ENCODE data around the gene INHBB.

Gene INHBB

DNA sequence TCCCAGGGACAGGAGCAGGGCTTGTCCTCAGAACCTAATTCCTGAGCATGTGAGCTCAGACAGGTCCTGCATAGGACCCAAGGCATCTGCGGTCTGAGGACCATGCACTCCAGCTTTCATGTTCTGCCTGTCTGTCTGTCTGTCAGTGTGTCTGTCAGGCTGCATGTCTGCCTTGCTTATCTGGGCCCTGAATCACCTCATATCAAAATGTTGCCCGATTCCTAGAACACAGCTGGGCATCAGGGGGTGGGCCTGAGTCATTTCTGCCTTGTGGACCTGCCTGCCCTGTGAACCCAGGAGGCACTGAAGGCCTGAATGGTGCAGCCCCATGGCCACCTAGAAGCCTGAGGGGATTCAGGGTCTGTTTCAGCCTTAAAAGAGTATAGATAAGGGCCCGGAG is 22.1 kb downstream of the INHBB start:
- no peak overlapping the region for H3K4me3 ChIP-seq (ENCODE audit: control insufficient read depth, low read depth, low read length)
- no peak for DNase-seq (ENCODE audit: low read depth)
- no peak for TF ChIP-seq CTCF (IDR thresholded peaks at IDR 0.05; ENCODE audit: control insufficient read depth, insufficient read depth, low read depth, low read length, missing control alignments)

DNA sequence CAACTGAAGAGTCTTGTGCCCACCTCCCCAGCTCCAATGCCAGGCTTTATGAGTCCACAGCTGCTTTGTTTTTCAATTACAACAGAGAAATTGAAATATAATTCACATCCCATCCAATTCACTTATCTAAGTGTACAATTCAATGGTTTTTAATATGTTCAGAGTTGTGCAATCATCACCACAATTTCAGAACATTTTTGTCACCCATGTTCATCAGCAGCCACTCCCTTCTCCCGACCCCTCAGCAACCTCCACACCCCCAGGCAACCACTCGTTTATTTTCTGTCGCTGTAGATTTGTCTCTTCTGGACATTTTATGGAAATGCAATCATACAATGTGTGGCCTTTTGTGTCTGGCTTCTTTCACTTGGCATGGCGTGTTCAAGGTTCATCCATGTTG is 23.3 kb downstream of the INHBB start:
- no peak for DNase-seq (ENCODE audit: low read depth)
- no peak overlapping the region for H3K4me3 ChIP-seq (ENCODE audit: control insufficient read depth, low read depth, low read length)
- no peak for TF ChIP-seq CTCF (IDR thresholded peaks at IDR 0.05; ENCODE audit: control insufficient read depth, insufficient read depth, low read depth, low read length, missing control alignments)

DNA sequence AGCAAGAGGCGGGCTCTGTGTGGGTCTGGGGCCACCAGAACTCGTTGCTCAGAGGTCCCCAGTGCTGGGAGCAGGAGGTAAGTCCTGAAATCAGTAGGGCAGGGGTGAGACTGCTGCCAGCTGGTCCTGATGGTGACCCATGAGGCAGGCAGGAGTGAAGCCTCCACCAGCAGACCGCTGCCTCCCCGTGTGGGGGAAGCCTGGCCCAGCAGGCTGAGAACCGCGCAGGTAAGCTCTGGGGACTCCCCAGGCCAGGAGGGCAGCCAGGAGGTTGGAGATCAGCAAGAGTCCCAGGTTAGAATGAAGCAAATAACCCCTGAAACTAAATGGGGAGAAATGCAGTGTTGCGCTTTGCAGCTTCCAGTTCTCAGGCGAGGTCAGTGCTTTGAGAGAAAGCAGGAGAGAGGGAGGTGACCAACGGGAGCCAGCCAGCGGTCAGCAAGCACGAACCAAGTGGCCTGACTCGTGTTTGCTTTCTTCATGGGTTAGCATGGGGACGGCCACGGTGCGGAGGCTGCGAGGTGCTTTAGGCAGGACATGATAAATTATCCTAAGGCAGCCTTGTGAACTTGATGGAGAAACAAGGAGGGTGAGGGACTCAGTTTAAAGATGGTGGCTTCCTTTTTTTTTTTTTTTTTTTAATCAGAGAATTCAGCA is 26.2 kb downstream of the INHBB start:
- H3K4me3 ChIP-seq (ENCODE audit: control insufficient read depth, low read depth, low read length) = no peak overlapping the region
- no peak for DNase-seq (ENCODE audit: low read depth)
- TF ChIP-seq CTCF (IDR thresholded peaks at IDR 0.05; ENCODE audit: control insufficient read depth, insufficient read depth, low read depth, low read length, missing control alignments) = no peak

GRCh38 chr2:120372816-120373215 is 26.9 kb downstream of the INHBB start:
- TF ChIP-seq CTCF (IDR thresholded peaks at IDR 0.05; ENCODE audit: control insufficient read depth, insufficient read depth, low read depth, low read length, missing control alignments) = no peak
- no peak for DNase-seq (ENCODE audit: low read depth)
- H3K4me3 ChIP-seq (ENCODE audit: control insufficient read depth, low read depth, low read length) = no peak overlapping the region

DNA sequence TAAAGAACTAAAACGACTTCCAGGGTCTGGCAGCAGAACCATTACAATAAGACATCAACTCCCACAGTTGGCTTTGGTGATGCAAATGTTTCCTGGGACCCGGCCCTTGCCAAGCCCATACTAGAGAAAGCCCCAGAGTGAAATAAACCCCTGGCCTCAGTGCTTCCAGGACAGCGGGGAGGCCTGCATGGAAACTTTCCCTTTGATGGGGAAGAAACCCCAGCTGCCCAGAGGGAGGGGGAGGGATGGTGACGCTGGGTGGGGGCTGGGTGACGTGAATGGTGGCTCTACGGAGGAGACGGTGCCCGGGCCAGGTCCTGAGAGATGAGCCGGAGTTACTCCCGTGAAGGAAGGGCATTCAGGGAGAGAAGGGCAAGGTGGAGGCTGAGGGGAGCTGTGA is 27.5 kb downstream of the INHBB start:
- no peak overlapping the region for H3K4me3 ChIP-seq (ENCODE audit: control insufficient read depth, low read depth, low read length)
- DNase-seq (ENCODE audit: low read depth) = no peak

DNA sequence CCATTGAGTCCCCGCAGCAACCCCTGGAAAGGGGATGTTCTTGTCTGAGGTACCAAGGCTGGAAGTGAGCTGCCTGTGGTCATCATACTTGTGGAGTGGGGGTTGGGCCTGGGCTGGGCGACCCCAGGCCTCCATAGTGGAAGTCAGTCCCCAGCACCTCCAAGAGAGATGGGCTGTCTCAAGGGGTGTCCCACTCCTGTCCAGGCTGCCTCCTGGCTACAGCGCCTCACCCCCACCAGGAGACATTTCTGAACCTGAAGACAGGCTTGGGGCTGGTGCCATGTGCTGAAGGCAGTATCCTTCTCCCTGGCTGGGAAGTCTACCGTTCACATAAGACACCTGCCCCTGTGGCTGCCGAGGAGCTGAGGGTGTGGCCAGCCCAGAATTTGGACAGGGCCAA is 28.9 kb downstream of the INHBB start:
- no peak for TF ChIP-seq CTCF (IDR thresholded peaks at IDR 0.05; ENCODE audit: control insufficient read depth, insufficient read depth, low read depth, low read length, missing control alignments)
- DNase-seq (ENCODE audit: low read depth) = no peak

More for the DNA sequence above, 27.5 kb downstream of the INHBB start:
- TF ChIP-seq CTCF (IDR thresholded peaks at IDR 0.05; ENCODE audit: control insufficient read depth, insufficient read depth, low read depth, low read length, missing control alignments) = no peak

More for the DNA sequence above, 28.9 kb downstream of the INHBB start:
- no peak overlapping the region for H3K4me3 ChIP-seq (ENCODE audit: control insufficient read depth, low read depth, low read length)

Measured in AG09309 (cell line).